GM13977 (cell line): ENCODE results near the gene ITSN1.

Source experiments
- DNase-seq: peaks from one replicate; pipeline ENCODE4 v3.0.0; 2012; ENCODE audit warnings: low spot score
- in situ Hi-C: fragments of 300-500 bp; cut with MboI; formaldehyde crosslinking; loops from one replicate; pipeline ENCODE4 v1.12.0; 2022; ENCODE audit warnings: low sequenced_read_pairs, low pct_unique_long_range_greater_than_20kb, mixed read lengths, inconsistent platforms; ENCODE audit not compliant: unreplicated experiment
- TF ChIP-seq, protein P1 (sequence below): IDR thresholded peaks from 2 replicates; pipeline ENCODE4 v1.5.1; 2012; ENCODE audit warnings: mild to moderate bottlenecking, control low read depth; ENCODE audit not compliant: insufficient read depth; ENCODE audit errors: extremely low read depth, missing control alignments

Gene ITSN1

DNA sequence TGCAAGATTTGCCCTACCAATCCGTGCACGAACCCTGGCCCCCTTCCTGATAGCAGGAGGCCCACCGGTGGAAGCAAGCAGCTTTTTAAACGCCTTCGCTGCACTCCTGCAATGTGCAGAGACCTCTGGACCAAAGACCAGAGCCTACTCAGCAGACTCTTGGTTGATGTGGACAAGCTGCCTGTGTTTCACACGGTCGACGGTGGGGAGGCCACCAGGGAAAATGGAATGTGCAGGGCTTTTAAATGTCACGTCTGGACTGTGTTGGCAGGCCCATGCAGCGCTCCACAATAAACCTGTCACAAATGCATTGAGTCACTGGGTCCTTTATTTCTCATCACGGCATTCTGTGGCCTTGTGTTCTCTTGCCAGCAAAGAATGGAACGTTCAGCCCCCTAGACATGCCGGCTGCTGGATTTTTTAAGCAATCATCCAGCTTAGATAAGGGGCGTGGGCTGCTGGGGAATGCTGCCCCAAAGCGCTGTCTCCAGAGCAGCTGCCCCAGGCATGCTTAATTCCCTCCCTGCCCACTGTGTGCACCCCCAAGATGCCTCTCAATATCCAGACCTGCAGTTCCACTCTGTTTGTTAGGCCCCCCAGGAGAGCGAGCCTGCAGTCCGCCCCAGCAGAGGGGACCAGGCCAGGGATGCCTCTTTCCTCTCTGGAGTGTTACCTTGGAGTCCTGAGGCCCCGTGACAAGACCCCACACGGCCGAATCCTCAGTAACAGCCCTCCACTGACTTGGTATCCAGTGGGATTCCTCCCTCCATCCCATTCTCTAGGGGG, 202.0 kb downstream of the ITSN1 start:
- TF ChIP-seq, protein P1, sequence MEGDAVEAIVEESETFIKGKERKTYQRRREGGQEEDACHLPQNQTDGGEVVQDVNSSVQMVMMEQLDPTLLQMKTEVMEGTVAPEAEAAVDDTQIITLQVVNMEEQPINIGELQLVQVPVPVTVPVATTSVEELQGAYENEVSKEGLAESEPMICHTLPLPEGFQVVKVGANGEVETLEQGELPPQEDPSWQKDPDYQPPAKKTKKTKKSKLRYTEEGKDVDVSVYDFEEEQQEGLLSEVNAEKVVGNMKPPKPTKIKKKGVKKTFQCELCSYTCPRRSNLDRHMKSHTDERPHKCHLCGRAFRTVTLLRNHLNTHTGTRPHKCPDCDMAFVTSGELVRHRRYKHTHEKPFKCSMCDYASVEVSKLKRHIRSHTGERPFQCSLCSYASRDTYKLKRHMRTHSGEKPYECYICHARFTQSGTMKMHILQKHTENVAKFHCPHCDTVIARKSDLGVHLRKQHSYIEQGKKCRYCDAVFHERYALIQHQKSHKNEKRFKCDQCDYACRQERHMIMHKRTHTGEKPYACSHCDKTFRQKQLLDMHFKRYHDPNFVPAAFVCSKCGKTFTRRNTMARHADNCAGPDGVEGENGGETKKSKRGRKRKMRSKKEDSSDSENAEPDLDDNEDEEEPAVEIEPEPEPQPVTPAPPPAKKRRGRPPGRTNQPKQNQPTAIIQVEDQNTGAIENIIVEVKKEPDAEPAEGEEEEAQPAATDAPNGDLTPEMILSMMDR: no peak
- in situ Hi-C loops: no loop called here
- DNase-seq: no peak

DNA sequence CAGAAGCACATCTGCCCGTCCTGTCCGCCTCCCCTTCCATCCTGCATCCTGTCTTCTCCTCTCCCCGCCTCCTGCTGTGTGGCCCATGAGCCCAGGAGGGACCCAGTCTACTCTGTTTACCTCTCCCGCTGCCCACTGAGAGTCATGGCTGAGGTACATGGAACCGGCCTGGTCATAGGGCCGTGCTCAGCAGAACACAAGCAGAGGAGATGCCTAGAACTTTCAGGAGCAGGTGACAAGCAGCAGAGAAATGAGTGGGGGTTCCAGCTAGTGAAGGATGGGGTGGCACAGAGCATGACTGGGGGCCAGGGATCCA, 202.5 kb downstream of the ITSN1 start:
- TF ChIP-seq, protein P1: no peak
- no peak for DNase-seq

DNA sequence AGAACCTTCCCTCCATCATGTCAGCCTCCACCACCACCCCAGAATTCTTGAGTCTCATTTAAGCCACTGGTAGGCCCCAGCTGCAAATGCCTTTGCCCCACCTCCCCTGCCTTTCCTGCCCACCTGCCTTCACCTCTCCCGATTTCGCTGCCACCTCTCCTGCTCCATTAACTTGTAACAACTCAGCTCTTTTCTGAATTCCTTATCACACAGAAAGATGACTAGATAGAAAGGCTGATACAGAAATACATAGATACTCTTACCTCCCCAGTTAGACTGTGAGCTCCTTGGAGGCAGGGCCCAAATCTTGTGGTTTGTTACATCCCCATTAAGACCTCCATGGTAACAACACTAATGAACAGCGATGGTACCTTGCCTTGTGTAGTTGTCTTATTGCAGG, 203.8 kb downstream of the ITSN1 start:
- in situ Hi-C loops: no loop called here
- DNase-seq: no peak
- TF ChIP-seq, protein P1: no peak

More for the DNA sequence above, 202.5 kb downstream of the ITSN1 start:
- in situ Hi-C loops: no loop called here

DNA sequence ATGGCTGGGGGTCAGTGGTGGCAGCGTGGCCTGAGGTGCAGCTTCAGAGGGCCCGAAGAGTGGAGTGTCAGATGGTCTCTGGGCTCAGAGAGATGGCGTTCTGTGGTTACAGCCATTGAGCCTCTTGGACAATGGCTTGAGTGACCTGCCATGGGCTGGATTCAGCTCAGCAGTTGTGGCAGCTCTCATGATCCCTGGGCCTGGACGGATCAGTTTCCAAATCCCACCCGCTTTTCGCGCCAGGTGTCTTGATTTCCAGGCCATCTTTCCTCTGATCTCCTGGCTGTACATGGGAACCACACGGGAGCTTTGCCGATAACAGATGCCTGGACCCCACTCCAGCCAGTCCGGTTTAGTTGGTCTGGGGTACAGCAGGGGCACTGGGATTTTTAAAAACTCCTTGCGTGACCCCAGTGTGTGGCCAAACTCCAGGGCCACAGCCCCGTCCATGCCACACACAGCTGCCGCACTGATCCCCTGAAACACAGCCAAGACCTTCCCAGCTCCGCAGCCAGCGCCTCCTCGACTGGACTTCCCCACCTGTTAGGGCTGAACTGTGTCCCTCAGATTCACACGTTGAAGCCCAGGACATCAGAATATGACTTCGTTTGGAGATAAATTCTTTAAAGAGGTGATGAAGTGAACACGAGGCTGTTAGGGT, 205.4 kb downstream of the ITSN1 start:
- DNase-seq: no peak
- in situ Hi-C loops: no loop called here
- TF ChIP-seq, protein P1: no peak

DNA sequence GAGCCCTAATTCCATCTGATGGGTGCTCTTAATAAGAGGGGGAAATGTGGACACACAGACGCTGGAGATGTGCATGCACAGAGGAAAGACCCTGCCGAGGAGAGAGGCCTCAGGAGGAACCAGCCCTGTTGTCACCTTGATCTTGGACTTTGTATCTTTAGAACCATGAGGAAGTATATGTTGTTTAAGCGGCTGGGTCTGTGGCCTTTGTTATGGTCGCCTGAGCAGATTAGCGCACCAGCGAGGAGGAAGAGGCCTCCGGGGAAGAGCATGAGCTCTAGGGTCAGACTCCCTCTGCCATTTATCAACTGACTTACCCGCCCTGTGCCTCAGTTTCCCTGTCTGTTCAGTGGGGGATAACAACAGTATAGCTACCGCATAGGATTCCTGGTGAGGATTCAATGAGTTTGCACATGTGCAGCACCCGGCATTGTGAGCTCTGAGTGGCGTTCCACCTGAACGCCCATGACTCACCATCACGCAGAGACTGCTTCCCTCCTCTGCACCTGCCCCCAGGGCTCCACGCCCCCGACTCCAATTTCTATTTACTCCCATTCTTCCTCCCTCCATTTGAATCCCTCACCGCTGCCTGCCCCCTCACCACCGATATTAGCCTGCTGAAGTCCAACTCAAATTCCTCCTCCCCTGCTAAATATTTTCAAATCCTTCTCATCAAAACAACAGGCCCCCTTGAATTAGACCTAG, 206.1 kb downstream of the ITSN1 start:
- in situ Hi-C loops: no loop called here
- TF ChIP-seq, protein P1: no peak
- DNase-seq: no peak

DNA sequence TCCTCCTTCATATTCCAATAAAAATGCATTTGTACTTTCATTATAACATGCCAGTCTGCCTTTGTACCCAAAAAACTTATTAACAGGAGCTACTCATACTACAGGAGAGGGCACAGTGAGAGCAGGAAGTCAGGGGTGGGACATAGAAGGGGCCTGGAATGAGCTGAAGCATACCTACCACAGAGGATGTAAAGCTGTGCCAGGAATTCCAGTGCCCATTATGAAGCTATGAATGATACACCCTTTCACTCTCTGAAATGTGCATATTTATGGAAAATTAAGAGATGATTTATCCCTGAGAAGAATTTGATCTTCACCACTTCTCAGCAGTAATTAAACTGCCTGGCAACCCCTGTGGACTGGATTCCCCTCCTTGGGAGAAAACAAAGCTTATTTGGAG, 207.5 kb downstream of the ITSN1 start:
- DNase-seq: no peak
- in situ Hi-C loops: no loop called here
- TF ChIP-seq, protein P1: no peak
